Measurements from ENCODE around the gene NFKBIE. TPM values are rescaled to one million over a fixed set of nuclear protein-coding genes. Genes with fewer than 3 reads are reported as not detected.

The NFKBIE gene
- total RNA-seq, 1 donor from 2014 or later, result 10.1 TPM

- FAIRE-seq, result no peak
- no peak for DNase-seq (ENCODE audit: low read depth)
- Histone ChIP-seq H3K79me2 (ENCODE audit: insufficient read depth, low read length) (no peaks in the 10 kb centered on the region), H3K9ac (ENCODE audit: low read length) (no peak overlapping the region), H3K9me3 (ENCODE audit: insufficient read depth, low read depth, low read length) (no peaks in the 10 kb centered on the region), H3K36me3 (ENCODE audit: insufficient read depth, low read length) (no peaks in the 10 kb centered on the region), H4K20me1 (ENCODE audit: insufficient read depth, low read length) (peaks cover 16% of the 10 kb centered on the region), H3K27me3 (ENCODE audit: insufficient read depth, low read length) (no peaks in the 10 kb centered on the region), H2AFZ (ENCODE audit: low read depth, low read length) (no peak overlapping the region), H3K4me1 (ENCODE audit: insufficient read depth, low read length) (peaks cover 22% of the 10 kb centered on the region), H3K27ac (ENCODE audit: low read depth, low read length) (no peak overlapping the region), H3K4me3 (ENCODE audit: insufficient read depth, low read depth, low read length) (no peak overlapping the region), H3K4me2 (ENCODE audit: low read length) (no peak overlapping the region)
- no peak overlapping the region for H3K27ac Mint-ChIP-seq (ENCODE audit: unreplicated experiment)
- TF ChIP-seq EZH2 (IDR thresholded peaks at IDR 0.05; ENCODE audit: insufficient read depth, low read length) (no peak), CTCF (IDR thresholded peaks at IDR 0.05; ENCODE audit: insufficient read depth, low read depth, low read length) (no peak)
- H3K4me3 Mint-ChIP-seq (ENCODE audit: unreplicated experiment), result no peak overlapping the region
- H3K9me3 Mint-ChIP-seq (ENCODE audit: unreplicated experiment), result no peaks in the 10 kb centered on the region
- peaks cover 5% of the 10 kb centered on the region for H3K36me3 Mint-ChIP-seq (ENCODE audit: low read depth, unreplicated experiment)
- peaks cover 17% of the 10 kb centered on the region for H3K4me1 Mint-ChIP-seq (ENCODE audit: low read depth, unreplicated experiment)
- H3K27me3 Mint-ChIP-seq (ENCODE audit: low read depth, unreplicated experiment), result peaks cover 17% of the 10 kb centered on the region
These were observed 38.8 kb downstream of the NFKBIE start for GRCh38 chr6:44226368-44227147.

DNA sequence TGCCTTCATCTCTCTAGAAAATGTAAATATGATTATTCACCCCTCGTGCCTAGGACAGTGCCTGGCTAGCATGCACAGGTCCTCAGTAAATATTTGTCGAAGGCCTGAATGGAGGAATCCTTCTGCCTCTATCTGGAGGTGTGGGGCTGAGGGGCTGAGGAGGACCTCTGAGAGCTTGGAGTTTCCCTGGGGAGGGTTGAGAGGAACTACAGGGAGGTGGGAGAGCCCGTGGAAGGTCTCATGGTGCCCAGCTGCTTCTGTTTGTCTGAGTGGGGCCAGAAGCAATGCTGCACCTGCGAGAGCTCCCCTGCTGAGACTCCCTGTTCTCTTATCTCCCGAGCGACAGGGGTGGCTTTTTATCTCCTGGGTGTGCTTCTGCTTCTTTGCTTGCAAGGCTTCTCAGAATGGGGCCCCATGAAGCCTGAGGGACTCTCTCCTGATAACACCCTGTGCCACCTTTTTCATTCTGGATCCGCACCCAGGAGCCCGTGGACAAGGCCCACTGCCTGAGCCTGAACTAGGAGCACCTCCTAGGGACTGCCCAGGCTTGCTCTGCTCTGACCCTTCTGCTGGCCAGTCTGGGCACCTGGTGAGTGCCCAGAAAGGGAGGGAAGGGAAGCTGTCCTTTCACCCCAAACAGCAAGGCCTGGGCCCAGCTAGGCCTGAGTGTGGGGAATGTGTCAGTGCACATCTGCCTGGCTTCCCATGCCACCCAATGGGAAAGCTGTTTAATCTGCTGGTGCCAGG, 39.6 kb downstream of the NFKBIE start:
- Histone ChIP-seq H2AFZ (ENCODE audit: low read depth, low read length) (no peak overlapping the region), H3K9ac (ENCODE audit: low read length) (no peak overlapping the region), H3K27me3 (ENCODE audit: insufficient read depth, low read length) (no peaks in the 10 kb centered on the region), H4K20me1 (ENCODE audit: insufficient read depth, low read length) (peaks cover 16% of the 10 kb centered on the region), H3K27ac (ENCODE audit: low read depth, low read length) (no peak overlapping the region), H3K9me3 (ENCODE audit: insufficient read depth, low read depth, low read length) (no peaks in the 10 kb centered on the region), H3K4me3 (ENCODE audit: insufficient read depth, low read depth, low read length) (no peak overlapping the region), H3K4me1 (ENCODE audit: insufficient read depth, low read length) (peaks cover 27% of the 10 kb centered on the region), H3K79me2 (ENCODE audit: insufficient read depth, low read length) (no peaks in the 10 kb centered on the region), H3K36me3 (ENCODE audit: insufficient read depth, low read length) (no peaks in the 10 kb centered on the region), H3K4me2 (ENCODE audit: low read length) (no peak overlapping the region)
- peaks cover 10% of the 10 kb centered on the region for H3K27me3 Mint-ChIP-seq (ENCODE audit: low read depth, unreplicated experiment)
- H3K4me3 Mint-ChIP-seq (ENCODE audit: unreplicated experiment), result no peak overlapping the region
- H3K9me3 Mint-ChIP-seq (ENCODE audit: unreplicated experiment), result no peaks in the 10 kb centered on the region
- H3K36me3 Mint-ChIP-seq (ENCODE audit: low read depth, unreplicated experiment), result peaks cover 4% of the 10 kb centered on the region
- H3K4me1 Mint-ChIP-seq (ENCODE audit: low read depth, unreplicated experiment), result peaks cover 13% of the 10 kb centered on the region
- no peak for TF ChIP-seq EZH2 (IDR thresholded peaks at IDR 0.05; ENCODE audit: insufficient read depth, low read length)
- no peak for TF ChIP-seq CTCF (IDR thresholded peaks at IDR 0.05; ENCODE audit: insufficient read depth, low read depth, low read length)
- H3K27ac Mint-ChIP-seq (ENCODE audit: unreplicated experiment), result no peak overlapping the region
- DNase-seq (ENCODE audit: low read depth) (no peak), FAIRE-seq (no peak)
